ENCODE results near the gene PBRM1. TPM values are rescaled to one million over a fixed set of nuclear protein-coding genes. Genes with fewer than 3 reads are reported as not detected.

The PBRM1 gene
- total and polyA plus RNA-seq, 2 of the 13 experiments (the other 11 are each of a cell fraction or from before 2014, with no cell fraction given): 10.9 to 33.2 TPM

DNA sequence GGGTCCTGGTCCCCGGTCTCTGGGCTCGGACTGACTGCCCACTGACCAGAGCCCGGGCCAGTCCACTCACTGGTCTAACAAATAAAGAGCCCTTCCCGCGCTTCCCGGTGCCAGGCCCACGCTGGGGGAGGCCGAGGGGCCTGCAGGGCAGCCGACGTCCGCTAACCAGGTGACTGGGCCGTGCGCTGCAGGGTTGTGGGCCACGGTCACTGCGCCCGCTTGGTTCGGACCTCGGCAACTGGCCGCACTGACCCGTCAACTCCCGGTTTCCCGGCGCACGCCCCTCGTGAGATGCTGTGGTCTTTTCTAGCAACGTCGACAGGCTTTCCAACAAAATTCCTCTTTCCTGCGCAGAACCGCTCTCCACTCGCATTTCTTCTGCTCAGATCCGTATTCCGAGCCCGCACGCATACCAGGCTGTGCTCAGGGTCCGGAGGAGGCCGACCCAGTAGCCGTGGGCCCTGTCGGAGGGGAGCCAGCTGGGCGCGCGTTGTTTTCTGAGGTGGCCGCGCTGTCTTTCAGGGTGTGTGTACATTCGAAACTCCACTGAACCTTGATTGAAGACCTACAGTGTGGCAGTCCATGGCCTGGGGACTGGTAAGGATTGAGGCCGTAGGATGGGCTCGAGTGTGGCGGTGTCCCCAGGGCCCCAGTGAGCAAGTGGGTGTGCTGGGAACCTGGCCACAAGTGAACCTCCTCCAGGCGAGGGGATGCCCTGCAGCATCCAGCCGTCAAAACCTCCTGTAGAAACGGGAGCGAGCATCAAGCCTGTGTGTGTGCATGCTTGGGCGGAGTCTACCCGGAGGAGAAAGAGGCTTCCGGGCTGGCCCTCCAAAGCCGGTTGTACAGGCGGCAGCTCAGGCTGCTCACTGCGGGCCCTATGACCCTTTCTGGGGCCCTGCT is 151.2 kb downstream of the PBRM1 start (continued):
- TF ChIP-seq, protein P1, sequence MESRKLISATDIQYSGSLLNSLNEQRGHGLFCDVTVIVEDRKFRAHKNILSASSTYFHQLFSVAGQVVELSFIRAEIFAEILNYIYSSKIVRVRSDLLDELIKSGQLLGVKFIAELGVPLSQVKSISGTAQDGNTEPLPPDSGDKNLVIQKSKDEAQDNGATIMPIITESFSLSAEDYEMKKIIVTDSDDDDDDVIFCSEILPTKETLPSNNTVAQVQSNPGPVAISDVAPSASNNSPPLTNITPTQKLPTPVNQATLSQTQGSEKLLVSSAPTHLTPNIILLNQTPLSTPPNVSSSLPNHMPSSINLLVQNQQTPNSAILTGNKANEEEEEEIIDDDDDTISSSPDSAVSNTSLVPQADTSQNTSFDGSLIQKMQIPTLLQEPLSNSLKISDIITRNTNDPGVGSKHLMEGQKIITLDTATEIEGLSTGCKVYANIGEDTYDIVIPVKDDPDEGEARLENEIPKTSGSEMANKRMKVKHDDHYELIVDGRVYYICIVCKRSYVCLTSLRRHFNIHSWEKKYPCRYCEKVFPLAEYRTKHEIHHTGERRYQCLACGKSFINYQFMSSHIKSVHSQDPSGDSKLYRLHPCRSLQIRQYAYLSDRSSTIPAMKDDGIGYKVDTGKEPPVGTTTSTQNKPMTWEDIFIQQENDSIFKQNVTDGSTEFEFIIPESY (CRISPR knock-in tag; IDR thresholded peaks at IDR 0.05): no peak
- TF ChIP-seq ZNF709 (CRISPR knock-in tag; IDR thresholded peaks at IDR 0.05): no peak
- TF ChIP-seq, protein P2, sequence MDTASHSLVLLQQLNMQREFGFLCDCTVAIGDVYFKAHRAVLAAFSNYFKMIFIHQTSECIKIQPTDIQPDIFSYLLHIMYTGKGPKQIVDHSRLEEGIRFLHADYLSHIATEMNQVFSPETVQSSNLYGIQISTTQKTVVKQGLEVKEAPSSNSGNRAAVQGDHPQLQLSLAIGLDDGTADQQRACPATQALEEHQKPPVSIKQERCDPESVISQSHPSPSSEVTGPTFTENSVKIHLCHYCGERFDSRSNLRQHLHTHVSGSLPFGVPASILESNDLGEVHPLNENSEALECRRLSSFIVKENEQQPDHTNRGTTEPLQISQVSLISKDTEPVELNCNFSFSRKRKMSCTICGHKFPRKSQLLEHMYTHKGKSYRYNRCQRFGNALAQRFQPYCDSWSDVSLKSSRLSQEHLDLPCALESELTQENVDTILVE (CRISPR knock-in tag; IDR thresholded peaks at IDR 0.05): no peak
- TF ChIP-seq RXRB (CRISPR knock-in tag; IDR thresholded peaks at IDR 0.05; ENCODE audit: borderline replicate concordance): no peak
- TF ChIP-seq SIX1 (CRISPR knock-in tag; IDR thresholded peaks at IDR 0.05; ENCODE audit: borderline replicate concordance): no peak
- peak; percentile 61; the same call in 1 of the 2 replicates for TF ChIP-seq GZF1 (CRISPR knock-in tag; IDR thresholded peaks at IDR 0.05)
- no peak; the same call in 1 of the 2 replicates for TF ChIP-seq KAT8 (CRISPR knock-in tag; IDR thresholded peaks at IDR 0.05)
- peak; percentile 38 for TF ChIP-seq ZNF772 (CRISPR knock-in tag; IDR thresholded peaks at IDR 0.05)
- no peak; the same call in 1 of the 2 replicates for TF ChIP-seq ZNF430 (CRISPR knock-in tag; IDR thresholded peaks at IDR 0.05)
- 0 out of 2 replicates have a peak, but pooled peaks have one; percentile 53 for TF ChIP-seq ZNF367 (CRISPR knock-in tag; IDR thresholded peaks at IDR 0.05; ENCODE audit: borderline replicate concordance)
- TF ChIP-seq MEIS2 (CRISPR knock-in tag; IDR thresholded peaks at IDR 0.05): 0 out of 2 replicates have a peak, but pooled peaks have one; percentile 42
- TF ChIP-seq, protein P3, sequence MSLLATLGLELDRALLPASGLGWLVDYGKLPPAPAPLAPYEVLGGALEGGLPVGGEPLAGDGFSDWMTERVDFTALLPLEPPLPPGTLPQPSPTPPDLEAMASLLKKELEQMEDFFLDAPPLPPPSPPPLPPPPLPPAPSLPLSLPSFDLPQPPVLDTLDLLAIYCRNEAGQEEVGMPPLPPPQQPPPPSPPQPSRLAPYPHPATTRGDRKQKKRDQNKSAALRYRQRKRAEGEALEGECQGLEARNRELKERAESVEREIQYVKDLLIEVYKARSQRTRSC (CRISPR knock-in tag; IDR thresholded peaks at IDR 0.05; ENCODE audit: low read depth): no peak; the same call in 1 of the 2 replicates
- TF ChIP-seq ZNF607 (CRISPR knock-in tag; IDR thresholded peaks at IDR 0.05; ENCODE audit: borderline replicate concordance): no peak
- TF ChIP-seq ZNF761 (CRISPR knock-in tag; conservative IDR thresholded peaks at IDR 0.05): peak; percentile 80; the same call in 1 of the 2 replicates
- no peak for TF ChIP-seq KLF15 (CRISPR knock-in tag; IDR thresholded peaks at IDR 0.05; ENCODE audit: borderline replicate concordance)
- no peak for TF ChIP-seq ZNF180 (CRISPR knock-in tag; IDR thresholded peaks at IDR 0.05; ENCODE audit: borderline replicate concordance, low read depth)
- no peak for TF ChIP-seq RARG (CRISPR knock-in tag; IDR thresholded peaks at IDR 0.05; ENCODE audit: low read depth)
- no peak for TF ChIP-seq RFXANK (CRISPR knock-in tag; IDR thresholded peaks at IDR 0.05)
- TF ChIP-seq ZNF749 (CRISPR knock-in tag; IDR thresholded peaks at IDR 0.05; ENCODE audit: borderline replicate concordance): no peak
- TF ChIP-seq MXD4 (CRISPR knock-in tag; IDR thresholded peaks at IDR 0.05): no peak
- TF ChIP-seq, protein P4, sequence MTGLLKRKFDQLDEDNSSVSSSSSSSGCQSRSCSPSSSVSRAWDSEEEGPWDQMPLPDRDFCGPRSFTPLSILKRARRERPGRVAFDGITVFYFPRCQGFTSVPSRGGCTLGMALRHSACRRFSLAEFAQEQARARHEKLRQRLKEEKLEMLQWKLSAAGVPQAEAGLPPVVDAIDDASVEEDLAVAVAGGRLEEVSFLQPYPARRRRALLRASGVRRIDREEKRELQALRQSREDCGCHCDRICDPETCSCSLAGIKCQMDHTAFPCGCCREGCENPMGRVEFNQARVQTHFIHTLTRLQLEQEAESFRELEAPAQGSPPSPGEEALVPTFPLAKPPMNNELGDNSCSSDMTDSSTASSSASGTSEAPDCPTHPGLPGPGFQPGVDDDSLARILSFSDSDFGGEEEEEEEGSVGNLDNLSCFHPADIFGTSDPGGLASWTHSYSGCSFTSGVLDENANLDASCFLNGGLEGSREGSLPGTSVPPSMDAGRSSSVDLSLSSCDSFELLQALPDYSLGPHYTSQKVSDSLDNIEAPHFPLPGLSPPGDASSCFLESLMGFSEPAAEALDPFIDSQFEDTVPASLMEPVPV (CRISPR knock-in tag; IDR thresholded peaks at IDR 0.05): peak; percentile 55; the same call in 1 of the 2 replicates
- TF ChIP-seq ZNF878 (CRISPR knock-in tag; IDR thresholded peaks at IDR 0.05): no peak
- TF ChIP-seq, protein P5, sequence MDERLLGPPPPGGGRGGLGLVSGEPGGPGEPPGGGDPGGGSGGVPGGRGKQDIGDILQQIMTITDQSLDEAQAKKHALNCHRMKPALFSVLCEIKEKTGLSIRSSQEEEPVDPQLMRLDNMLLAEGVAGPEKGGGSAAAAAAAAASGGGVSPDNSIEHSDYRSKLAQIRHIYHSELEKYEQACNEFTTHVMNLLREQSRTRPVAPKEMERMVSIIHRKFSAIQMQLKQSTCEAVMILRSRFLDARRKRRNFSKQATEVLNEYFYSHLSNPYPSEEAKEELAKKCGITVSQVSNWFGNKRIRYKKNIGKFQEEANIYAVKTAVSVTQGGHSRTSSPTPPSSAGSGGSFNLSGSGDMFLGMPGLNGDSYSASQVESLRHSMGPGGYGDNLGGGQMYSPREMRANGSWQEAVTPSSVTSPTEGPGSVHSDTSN (CRISPR knock-in tag; IDR thresholded peaks at IDR 0.05): no peak
